ENCODE results near the gene TOMM22. TPM values are rescaled to one million over a fixed set of nuclear protein-coding genes. Genes with fewer than 3 reads are reported as not detected.
A peak's percentile ranks its signal among the peaks of the same experiment; 100 is the strongest.

Gene TOMM22
- total RNA-seq, 1 experiment from 2014 or later, result 105 TPM

GRCh38 chr22:38709306-38709705 lies 27.5 kb downstream of the TOMM22 start:
- CTCF ChIA-PET, result interaction anchor here (0.7 kb wide), 1 partner anchor 14 kb away, joined by 3 read pairs; no protein-coding TSS in a partner anchor
- intact Hi-C loops (cut with micrococcal nuclease; ENCODE audit: unreplicated experiment), result loop anchor here (5.0 kb wide), 1 partner anchor 43 kb away; no protein-coding TSS in a partner anchor

GRCh38 chr22:38710351-38710750 lies 28.6 kb downstream of the TOMM22 start:
- CTCF ChIA-PET, result no interaction called here
- Mint-ChIP-seq H3K36me3 (ENCODE audit: insufficient read depth, unreplicated experiment) (peaks cover 41% of the 10 kb centered on the region), H3K9me3 (ENCODE audit: low read depth, unreplicated experiment) (no peaks in the 10 kb centered on the region), H3K27ac (ENCODE audit: unreplicated experiment) (no peak overlapping the region), H3K4me1 (ENCODE audit: low read depth, unreplicated experiment) (peaks cover 70% of the 10 kb centered on the region), H3K4me3 (ENCODE audit: low read depth, unreplicated experiment) (no peak overlapping the region), H3K27me3 (ENCODE audit: unreplicated experiment) (no peaks in the 10 kb centered on the region)
- intact Hi-C loops (cut with micrococcal nuclease; ENCODE audit: unreplicated experiment), result no loop called here
- no TSS peak for BruUV-seq (replicated peaks)
- no peak for TF ChIP-seq CTCF (IDR thresholded peaks at IDR 0.05; ENCODE audit: unreplicated experiment)
- no peak for DNase-seq

More at GRCh38 chr22:38709306-38709705, 27.5 kb downstream of the TOMM22 start:
- H3K4me1 Mint-ChIP-seq (ENCODE audit: low read depth, unreplicated experiment), result peaks cover 69% of the 10 kb centered on the region
- H3K9me3 Mint-ChIP-seq (ENCODE audit: low read depth, unreplicated experiment), result no peaks in the 10 kb centered on the region
- no peak overlapping the region for H3K27ac Mint-ChIP-seq (ENCODE audit: unreplicated experiment)
- H3K36me3 Mint-ChIP-seq (ENCODE audit: insufficient read depth, unreplicated experiment), result peaks cover 47% of the 10 kb centered on the region
- no peaks in the 10 kb centered on the region for H3K27me3 Mint-ChIP-seq (ENCODE audit: unreplicated experiment)
- H3K4me3 Mint-ChIP-seq (ENCODE audit: low read depth, unreplicated experiment), result no peak overlapping the region
- no peak for TF ChIP-seq CTCF (IDR thresholded peaks at IDR 0.05; ENCODE audit: unreplicated experiment)
- BruUV-seq (replicated peaks), result TSS peak; percentile 0
- DNase-seq, result no peak

GRCh38 chr22:38710866-38711265 lies 29.1 kb downstream of the TOMM22 start:
- no peak for DNase-seq
- intact Hi-C loops (cut with micrococcal nuclease; ENCODE audit: unreplicated experiment), result no loop called here
- Mint-ChIP-seq H3K9me3 (ENCODE audit: low read depth, unreplicated experiment) (no peaks in the 10 kb centered on the region), H3K36me3 (ENCODE audit: insufficient read depth, unreplicated experiment) (peaks cover 41% of the 10 kb centered on the region), H3K27me3 (ENCODE audit: unreplicated experiment) (no peaks in the 10 kb centered on the region), H3K27ac (ENCODE audit: unreplicated experiment) (no peak overlapping the region), H3K4me1 (ENCODE audit: low read depth, unreplicated experiment) (peaks cover 71% of the 10 kb centered on the region), H3K4me3 (ENCODE audit: low read depth, unreplicated experiment) (no peak overlapping the region)
- CTCF ChIA-PET, result no interaction called here
- BruUV-seq (replicated peaks), result no TSS peak
- TF ChIP-seq CTCF (IDR thresholded peaks at IDR 0.05; ENCODE audit: unreplicated experiment), result no peak

GRCh38 chr22:38712486-38713207 lies 30.9 kb downstream of the TOMM22 start:
- Mint-ChIP-seq H3K4me3 (ENCODE audit: low read depth, unreplicated experiment) (no peak overlapping the region), H3K9me3 (ENCODE audit: low read depth, unreplicated experiment) (no peaks in the 10 kb centered on the region), H3K4me1 (ENCODE audit: low read depth, unreplicated experiment) (peaks cover 69% of the 10 kb centered on the region), H3K27ac (ENCODE audit: unreplicated experiment) (no peak overlapping the region), H3K36me3 (ENCODE audit: insufficient read depth, unreplicated experiment) (peaks cover 39% of the 10 kb centered on the region), H3K27me3 (ENCODE audit: unreplicated experiment) (no peaks in the 10 kb centered on the region)
- no peak for TF ChIP-seq CTCF (IDR thresholded peaks at IDR 0.05; ENCODE audit: unreplicated experiment)
- intact Hi-C loops (cut with micrococcal nuclease; ENCODE audit: unreplicated experiment), result no loop called here
- no peak for DNase-seq
- no TSS peak for BruUV-seq (replicated peaks)
- CTCF ChIA-PET, result no interaction called here

Data from Calu3 (cell line).